ENCODE data around the gene TUT4. TPM values are rescaled to one million over a fixed set of nuclear protein-coding genes. Genes with fewer than 3 reads are reported as not detected.

TUT4 gene
- polyA plus RNA-seq, 1 donor from 2014 or later: 84.1 TPM

DNA sequence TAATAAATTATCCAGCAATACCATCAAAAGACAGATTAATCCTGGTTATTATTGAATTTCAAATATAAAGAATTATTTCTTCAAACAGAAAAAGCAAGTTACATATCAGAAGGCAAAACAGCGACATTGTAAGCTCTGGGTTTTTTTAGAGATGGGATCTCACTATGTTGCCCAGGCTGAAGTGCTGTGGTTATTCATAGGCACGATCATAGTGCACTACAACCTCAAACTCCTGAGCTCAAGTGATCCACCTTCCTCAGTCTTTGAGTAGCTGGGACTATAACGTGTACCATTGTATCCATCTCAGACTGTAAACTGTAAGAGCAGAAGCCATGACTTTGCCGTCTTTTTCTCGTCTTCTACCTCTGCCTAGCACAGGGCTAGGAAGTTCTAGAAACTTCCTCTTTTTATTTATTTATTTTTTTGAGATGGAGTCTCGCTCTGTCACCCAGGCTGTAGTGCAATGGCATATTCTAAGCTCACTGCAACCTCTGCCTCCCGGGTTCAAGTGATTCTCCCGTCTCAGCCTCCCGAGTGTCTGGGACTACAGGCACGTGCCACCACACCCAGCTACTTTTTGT is 29.3 kb upstream of the TUT4 start:
- no peak overlapping the region for H3K4me2 ChIP-seq (ENCODE audit: low read length)
- no peaks in the 10 kb centered on the region for H4K20me1 ChIP-seq (ENCODE audit: insufficient read depth)
- no peak overlapping the region for H3K4me3 ChIP-seq (ENCODE audit: low read length)
- H3K36me3 ChIP-seq (ENCODE audit: insufficient read depth, low read length): no peaks in the 10 kb centered on the region
- H3F3A ChIP-seq (ENCODE audit: insufficient read depth, low read length, poor library complexity, severe bottlenecking): no peaks in the 10 kb centered on the region
- H2AFZ ChIP-seq (ENCODE audit: low read depth, low read length): no peak overlapping the region
- no peaks in the 10 kb centered on the region for H3K9me3 ChIP-seq (ENCODE audit: low read length)
- H3K27me3 ChIP-seq (ENCODE audit: insufficient read depth, low read depth, low read length): no peaks in the 10 kb centered on the region
- H3K79me2 ChIP-seq (replicated peaks; ENCODE audit: insufficient read depth, low read length): no peaks in the 10 kb centered on the region
- no peak overlapping the region for H3K27ac ChIP-seq (ENCODE audit: low read length)
- TF ChIP-seq SMC3 (conservative IDR thresholded peaks at IDR 0.05; ENCODE audit: poor library complexity): no peak
- TF ChIP-seq RAD21 (conservative IDR thresholded peaks at IDR 0.05): no peak
- TF ChIP-seq, protein P1, sequence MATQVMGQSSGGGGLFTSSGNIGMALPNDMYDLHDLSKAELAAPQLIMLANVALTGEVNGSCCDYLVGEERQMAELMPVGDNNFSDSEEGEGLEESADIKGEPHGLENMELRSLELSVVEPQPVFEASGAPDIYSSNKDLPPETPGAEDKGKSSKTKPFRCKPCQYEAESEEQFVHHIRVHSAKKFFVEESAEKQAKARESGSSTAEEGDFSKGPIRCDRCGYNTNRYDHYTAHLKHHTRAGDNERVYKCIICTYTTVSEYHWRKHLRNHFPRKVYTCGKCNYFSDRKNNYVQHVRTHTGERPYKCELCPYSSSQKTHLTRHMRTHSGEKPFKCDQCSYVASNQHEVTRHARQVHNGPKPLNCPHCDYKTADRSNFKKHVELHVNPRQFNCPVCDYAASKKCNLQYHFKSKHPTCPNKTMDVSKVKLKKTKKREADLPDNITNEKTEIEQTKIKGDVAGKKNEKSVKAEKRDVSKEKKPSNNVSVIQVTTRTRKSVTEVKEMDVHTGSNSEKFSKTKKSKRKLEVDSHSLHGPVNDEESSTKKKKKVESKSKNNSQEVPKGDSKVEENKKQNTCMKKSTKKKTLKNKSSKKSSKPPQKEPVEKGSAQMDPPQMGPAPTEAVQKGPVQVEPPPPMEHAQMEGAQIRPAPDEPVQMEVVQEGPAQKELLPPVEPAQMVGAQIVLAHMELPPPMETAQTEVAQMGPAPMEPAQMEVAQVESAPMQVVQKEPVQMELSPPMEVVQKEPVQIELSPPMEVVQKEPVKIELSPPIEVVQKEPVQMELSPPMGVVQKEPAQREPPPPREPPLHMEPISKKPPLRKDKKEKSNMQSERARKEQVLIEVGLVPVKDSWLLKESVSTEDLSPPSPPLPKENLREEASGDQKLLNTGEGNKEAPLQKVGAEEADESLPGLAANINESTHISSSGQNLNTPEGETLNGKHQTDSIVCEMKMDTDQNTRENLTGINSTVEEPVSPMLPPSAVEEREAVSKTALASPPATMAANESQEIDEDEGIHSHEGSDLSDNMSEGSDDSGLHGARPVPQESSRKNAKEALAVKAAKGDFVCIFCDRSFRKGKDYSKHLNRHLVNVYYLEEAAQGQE (IDR thresholded peaks at IDR 0.05; ENCODE audit: borderline replicate concordance): no peak
- TF ChIP-seq, protein P2, sequence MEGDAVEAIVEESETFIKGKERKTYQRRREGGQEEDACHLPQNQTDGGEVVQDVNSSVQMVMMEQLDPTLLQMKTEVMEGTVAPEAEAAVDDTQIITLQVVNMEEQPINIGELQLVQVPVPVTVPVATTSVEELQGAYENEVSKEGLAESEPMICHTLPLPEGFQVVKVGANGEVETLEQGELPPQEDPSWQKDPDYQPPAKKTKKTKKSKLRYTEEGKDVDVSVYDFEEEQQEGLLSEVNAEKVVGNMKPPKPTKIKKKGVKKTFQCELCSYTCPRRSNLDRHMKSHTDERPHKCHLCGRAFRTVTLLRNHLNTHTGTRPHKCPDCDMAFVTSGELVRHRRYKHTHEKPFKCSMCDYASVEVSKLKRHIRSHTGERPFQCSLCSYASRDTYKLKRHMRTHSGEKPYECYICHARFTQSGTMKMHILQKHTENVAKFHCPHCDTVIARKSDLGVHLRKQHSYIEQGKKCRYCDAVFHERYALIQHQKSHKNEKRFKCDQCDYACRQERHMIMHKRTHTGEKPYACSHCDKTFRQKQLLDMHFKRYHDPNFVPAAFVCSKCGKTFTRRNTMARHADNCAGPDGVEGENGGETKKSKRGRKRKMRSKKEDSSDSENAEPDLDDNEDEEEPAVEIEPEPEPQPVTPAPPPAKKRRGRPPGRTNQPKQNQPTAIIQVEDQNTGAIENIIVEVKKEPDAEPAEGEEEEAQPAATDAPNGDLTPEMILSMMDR (IDR thresholded peaks at IDR 0.05; ENCODE audit: poor library complexity, severe bottlenecking): no peak
- H3K9me2 ChIP-seq (ENCODE audit: insufficient read depth, low read length): no peaks in the 10 kb centered on the region
- H3K9ac ChIP-seq (ENCODE audit: low read length): no peak overlapping the region

DNA sequence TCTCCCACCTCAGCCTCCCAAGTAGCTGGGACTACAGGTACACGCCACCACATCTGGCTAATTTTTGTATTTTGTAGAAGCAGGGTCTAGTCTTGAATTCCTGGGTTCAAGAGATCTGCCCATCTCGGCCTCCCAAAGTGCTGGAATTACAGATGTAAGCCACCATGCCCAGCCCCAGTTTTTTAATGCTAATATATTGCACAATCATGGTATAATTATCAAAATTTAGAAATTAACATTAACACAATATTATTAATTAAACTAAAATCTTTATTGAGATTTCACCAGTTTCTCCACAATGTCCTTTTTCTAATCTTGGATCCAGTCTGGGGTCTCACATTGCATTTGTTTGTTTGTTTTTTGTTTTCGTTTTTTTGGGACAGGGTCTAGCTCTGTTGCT is 27.4 kb upstream of the TUT4 start:
- H2AFZ ChIP-seq (ENCODE audit: low read depth, low read length): no peak overlapping the region
- no peaks in the 10 kb centered on the region for H4K20me1 ChIP-seq (ENCODE audit: insufficient read depth)
- H3F3A ChIP-seq (ENCODE audit: insufficient read depth, low read length, poor library complexity, severe bottlenecking): no peaks in the 10 kb centered on the region
- TF ChIP-seq, protein P1 (IDR thresholded peaks at IDR 0.05; ENCODE audit: borderline replicate concordance): no peak
- TF ChIP-seq TAF1 (IDR thresholded peaks at IDR 0.05; ENCODE audit: low read depth): no peak
- no peaks in the 10 kb centered on the region for H3K79me2 ChIP-seq (replicated peaks; ENCODE audit: insufficient read depth, low read length)
- H3K9me2 ChIP-seq (ENCODE audit: insufficient read depth, low read length): no peaks in the 10 kb centered on the region
- H3K9ac ChIP-seq (ENCODE audit: low read length): no peak overlapping the region
- no peaks in the 10 kb centered on the region for H3K36me3 ChIP-seq (ENCODE audit: insufficient read depth, low read length)
- no peaks in the 10 kb centered on the region for H3K9me3 ChIP-seq (ENCODE audit: low read length)
- H3K4me3 ChIP-seq (ENCODE audit: low read length): no peak overlapping the region
- no peak overlapping the region for H3K4me2 ChIP-seq (ENCODE audit: low read length)
- no peaks in the 10 kb centered on the region for H3K27me3 ChIP-seq (ENCODE audit: insufficient read depth, low read depth, low read length)
- H3K27ac ChIP-seq (ENCODE audit: low read length): no peak overlapping the region
